Pancreas (tissue), 10 donors: Measurements from ENCODE around the gene SMOC1. TPM values are rescaled to one million over a fixed set of nuclear protein-coding genes. Genes with fewer than 3 reads are reported as not detected.

ENCODE experiments used
- ATAC-seq, 4 donors: fragments of 200-7000 bp; cut with Tn5 transposase; one replicate each; pipeline versions ENCODE4 v1.8.0 to v1.9.1; 2020; ENCODE audit warnings: mild to moderate bottlenecking in 4 of 4, moderate library complexity in 4 of 4
- DNase-seq, 6 donors: peaks; one replicate each; pipeline ENCODE4 v3.0.0-alpha.2; 2020
- FAIRE-seq: peaks from 2 replicates; lab custom pipeline; 2012; peaks lifted over from hg19 to GRCh38; lab: Jason Lieb, UNC
- H3K27ac ChIP-seq, 4 donors: fragments of 200-600 bp; sonication (generic); 1 replicate in 3 of 4; 2 replicates in 1 of 4; pipeline versions ENCODE4 v1.5.0 to v1.8.0; 2020
- H3K27me3 ChIP-seq, 4 donors: fragments of 200-600 bp; one replicate each; pipeline ENCODE4 v1.8.0; 2021
- H3K36me3 ChIP-seq, 3 donors: fragments of 200-600 bp; sonication (generic) in 1 of 3; one replicate each; pipeline versions ENCODE4 v1.5.0 to v1.8.0; 2020 to 2021
- H3K4me1 ChIP-seq, 3 donors: fragments of 200-600 bp; one replicate each; pipeline ENCODE4 v1.8.0; 2021
- H3K4me3 ChIP-seq, 4 donors: fragments of 200-600 bp; sonication (generic) in 2 of 4; one replicate each; pipeline versions ENCODE4 v1.5.0 to v1.8.0; 2020 to 2021
- H3K9me3 ChIP-seq, 4 donors: fragments of 200-600 bp; one replicate each; pipeline ENCODE4 v1.8.0; 2021
- CTCF ChIP-seq, 4 donors: fragments of 200-600 bp; sonication (generic) in 3 of 4; IDR thresholded peaks; one replicate each; pipeline versions ENCODE4 v1.5.0 to v1.8.0; 2021; ENCODE audit warnings: antibody characterized with exemption in 4 of 4
- WGBS, 2 donors: extraction: QIAGEN DNeasy Blood & Tissue Kit; methylation state at CpG; one replicate each; pipeline ENCODE4 v1.1.7; 2013; 5-methylcytosine and 5-hydroxymethylcytosine counted together
- intact Hi-C, 3 donors: fragments of 100-400 bp; cut with DNase I; formaldehyde crosslinking; loops; one replicate each; pipeline versions ENCODE4 v1.11.1 to v1.14.2; 2022
- polyA plus RNA-seq, 2 donors: library from polyadenylated mRNA; stranded (reverse); fragments of 200-250 nt; gene quantifications; one replicate each; pipeline ENCODE4 v1.2.3, GENCODE V29; 2013
- total RNA-seq, 6 donors: library from RNA; stranded (reverse); fragmentation: NEBNext Ultra II Directional in 4 of 6; extraction: Animal tissue kit (Norgen Biotek cat#: 25700) in 4 of 6; gene quantifications; one replicate each; pipeline versions ENCODE4 v1.2.1 to v1.2.4, GENCODE V29; 2021 to 2023
- donor health status: healthy with polysubstance abuse.
- donor health status: DM: no; HTN: no; CAD: no; lungs with moderate emphysema.
- donor health status: DM: no; HTN: no; CAD: no.
- donor health status: control.
- donor health status: control.
- donor health status: Bipolar disorder and iron deficiency.
- donor health status: DM: yes; HTN: yes; CAD: no.
- donor health status: DM: no; HTN: no; CAD: no.
- donor health status: DM: no; HTN: no; CAD: no.
- donor health status: DM: yes; HTN: yes; CAD: no.

SMOC1 gene
- total and polyA plus RNA-seq, 8 donors: 2.2 to 55.7 (median 6.3) TPM

GRCh38 chr14:69985463-69985862, 106.2 kb downstream of the SMOC1 start:
- no peak for ATAC-seq

GRCh38 chr14:69986336-69986735, 107.1 kb downstream of the SMOC1 start:
- H3K27ac ChIP-seq: no peak overlapping the region
- 72 to 84% methylated on average over 7 of the region's 7 CpGs for WGBS, 2 donors
- ATAC-seq (no peak), DNase-seq (no peak), FAIRE-seq (no peak)
- H3K36me3 ChIP-seq: no peaks in the 10 kb centered on the region
- no peak overlapping the region for H3K4me3 ChIP-seq
- intact Hi-C loops: no loop called here
- H3K9me3 ChIP-seq: no peaks in the 10 kb centered on the region
- H3K4me1 ChIP-seq: no peaks in the 10 kb centered on the region
- H3K27me3 ChIP-seq: no peaks in the 10 kb centered on the region
- TF ChIP-seq CTCF (IDR thresholded peaks at IDR 0.05): no peak

More at GRCh38 chr14:69985463-69985862, 106.2 kb downstream of the SMOC1 start:
- 74 to 76% methylated on average over 1 of the region's 1 CpG for WGBS, 2 donors
- Histone ChIP-seq H3K27me3 (no peaks in the 10 kb centered on the region), H3K36me3 (no peaks in the 10 kb centered on the region), H3K4me1 (no peaks in the 10 kb centered on the region), H3K27ac (no peak overlapping the region), H3K9me3 (no peaks in the 10 kb centered on the region), H3K4me3 (no peak overlapping the region)
- TF ChIP-seq CTCF (IDR thresholded peaks at IDR 0.05): no peak
- intact Hi-C loops: no loop called here
- DNase-seq: no peak
- FAIRE-seq: no peak

- 82 to 83% methylated on average over 13 of the region's 13 CpGs for WGBS, 2 donors
- Histone ChIP-seq H3K36me3 (no peaks in the 10 kb centered on the region), H3K27me3 (no peaks in the 10 kb centered on the region), H3K9me3 (no peaks in the 10 kb centered on the region), H3K4me3 (no peak overlapping the region), H3K27ac (no peak overlapping the region), H3K4me1 (no peaks in the 10 kb centered on the region)
- FAIRE-seq (no peak), ATAC-seq (no peak), DNase-seq (no peak)
- intact Hi-C loops: no loop called here
- no peak for TF ChIP-seq CTCF (IDR thresholded peaks at IDR 0.05)
These were observed 108.3 kb downstream of the SMOC1 start for GRCh38 chr14:69987406-69988121.

- Histone ChIP-seq H3K36me3 (no peaks in the 10 kb centered on the region), H3K4me1 (no peaks in the 10 kb centered on the region), H3K9me3 (no peaks in the 10 kb centered on the region), H3K27me3 (no peaks in the 10 kb centered on the region), H3K4me3 (no peak overlapping the region), H3K27ac (no peak overlapping the region)
- intact Hi-C loops: no loop called here
- DNase-seq (no peak), ATAC-seq (no peak), FAIRE-seq (no peak)
- TF ChIP-seq CTCF (IDR thresholded peaks at IDR 0.05): no peak
These were observed 109.8 kb downstream of the SMOC1 start for GRCh38 chr14:69988979-69989378.

- intact Hi-C loops: no loop called here
- Histone ChIP-seq H3K9me3 (no peaks in the 10 kb centered on the region), H3K27ac (no peak overlapping the region), H3K36me3 (no peaks in the 10 kb centered on the region), H3K4me1 (no peaks in the 10 kb centered on the region), H3K27me3 (no peaks in the 10 kb centered on the region), H3K4me3 (no peak overlapping the region)
- WGBS, 2 donors: 72 to 91% methylated on average over 3 of the region's 3 CpGs
- no peak for DNase-seq
- peak in 2 of 4 donors; percentile 55 to 64 for ATAC-seq
- FAIRE-seq: no peak
- TF ChIP-seq CTCF (IDR thresholded peaks at IDR 0.05): no peak
These were observed 110.4 kb downstream of the SMOC1 start for GRCh38 chr14:69989622-69990021.
